ENCODE data around the gene MAST3. TPM values are rescaled to one million over a fixed set of nuclear protein-coding genes. Genes with fewer than 3 reads are reported as not detected.
A peak's percentile ranks its signal among the peaks of the same experiment; 100 is the strongest.

The MAST3 gene
- total RNA-seq, 1 experiment from 2014 or later = 10.4 TPM

DNA sequence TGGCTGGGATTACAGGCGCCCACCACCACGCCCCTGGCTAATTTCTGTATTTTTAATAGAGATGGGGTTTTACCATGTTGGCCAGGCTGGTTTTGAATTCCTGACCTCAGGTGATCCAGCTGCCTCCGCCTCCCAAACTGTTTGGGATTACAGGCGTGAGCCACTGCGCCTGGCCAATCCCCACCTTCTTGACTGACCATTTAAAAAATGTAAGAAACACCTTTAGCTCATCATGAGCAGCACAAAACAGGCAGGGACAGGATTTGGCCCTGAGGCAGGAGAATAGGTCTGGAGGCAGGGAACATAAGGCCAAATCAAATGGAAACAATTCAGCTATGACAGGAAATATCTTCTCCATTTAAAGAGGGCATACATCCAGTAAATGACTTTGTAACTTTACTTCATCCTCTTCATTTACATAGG is 94.1 kb downstream of the MAST3 start:
- H2BK120ac ChIP-seq (ENCODE audit: low read depth, low read length, poor library complexity, severe bottlenecking) = no peak overlapping the region
- H2BK12ac ChIP-seq (ENCODE audit: insufficient read length, low read depth, low read length) = no peak overlapping the region
- H4K5ac ChIP-seq (ENCODE audit: insufficient read length, low read depth, low read length) = no peak overlapping the region
- no peaks in the 10 kb centered on the region; the same call in 1 of the 2 replicates for H3K4me1 ChIP-seq (ENCODE audit: insufficient read depth, low read length)
- no peak overlapping the region for H3K27ac ChIP-seq (ENCODE audit: insufficient read length, low read depth, low read length)
- WGBS (ENCODE audit: extremely low coverage, insufficient read length, low lambda C conversion rate) = no CpG with 5 or more reads among the region's 5 CpGs
- no peak overlapping the region for H2BK20ac ChIP-seq (ENCODE audit: low read depth, low read length, poor library complexity, severe bottlenecking)
- no peak overlapping the region for H3K9ac ChIP-seq (ENCODE audit: extremely low read depth, insufficient read length, low read length)
- H3K18ac ChIP-seq (ENCODE audit: insufficient read length, low read depth, low read length) = no peak overlapping the region
- H2BK15ac ChIP-seq (ENCODE audit: low read depth, low read length) = no peak overlapping the region
- H2AFZ ChIP-seq (ENCODE audit: low read length) = peak overlapping the region; percentile 85
- H4K91ac ChIP-seq (ENCODE audit: insufficient read length, low read depth, low read length) = no peak overlapping the region
- H3T11ph ChIP-seq (ENCODE audit: low read length) = no peak overlapping the region
- H2AK5ac ChIP-seq (ENCODE audit: insufficient read length, low read length) = no peak overlapping the region
- peaks cover 8% of the 10 kb centered on the region for H3K23me2 ChIP-seq (ENCODE audit: insufficient read length, low read depth, low read length, poor library complexity, severe bottlenecking)
- no peak overlapping the region for H2BK5ac ChIP-seq (ENCODE audit: insufficient read length, low read length)
- no peaks in the 10 kb centered on the region for H4K20me1 ChIP-seq (ENCODE audit: control insufficient read depth, insufficient read depth, insufficient read length)
- H3K56ac ChIP-seq (ENCODE audit: insufficient read length, low read depth, low read length) = no peak overlapping the region
- H3K4me2 ChIP-seq (ENCODE audit: insufficient read depth, insufficient read length, low read length) = peak overlapping the region; percentile 3
- Mint-ChIP-seq H3K36me3 (ENCODE audit: insufficient read depth in 1 of 3, low read depth in 3 of 3) (peaks cover 3 to 13% (median 12%) of the 10 kb centered on the region in 3 experiments; a peak in 6 of 7 replicates), H3K4me1 (peaks cover 17 to 20% of the 10 kb centered on the region in 2 experiments), H3K4me3 (peak overlapping the region; percentile 84 to 90; a peak in 3 of 5 replicates), H3K9me3 (no peaks in the 10 kb centered on the region; a peak in 1 of 5 replicates), H3K27me3 (ENCODE audit: low read depth) (no peaks in the 10 kb centered on the region; the same call in 1 of the 2 replicates), H3K27ac (peak overlapping the region; percentile 88 to 96 (median 95); a peak in 3 of 7 replicates)
- H3K14ac ChIP-seq (ENCODE audit: insufficient read depth, low read length) = no peak overlapping the region
- H3K9me3 ChIP-seq (ENCODE audit: control insufficient read depth, low read depth, low read length) = no peaks in the 10 kb centered on the region
- no peak for DNase-seq
- no peaks in the 10 kb centered on the region for H3K27me3 ChIP-seq (ENCODE audit: insufficient read depth, low read length)
- H3K23ac ChIP-seq (ENCODE audit: insufficient read length, low read depth, low read length) = no peak overlapping the region
- H4K8ac ChIP-seq (replicated peaks; ENCODE audit: insufficient read length, low read depth, low read length) = no peak overlapping the region
- peaks cover 6% of the 10 kb centered on the region for H3K79me1 ChIP-seq (ENCODE audit: insufficient read depth, low read depth, low read length, poor library complexity, severe bottlenecking)
- TF ChIP-seq, protein P1, sequence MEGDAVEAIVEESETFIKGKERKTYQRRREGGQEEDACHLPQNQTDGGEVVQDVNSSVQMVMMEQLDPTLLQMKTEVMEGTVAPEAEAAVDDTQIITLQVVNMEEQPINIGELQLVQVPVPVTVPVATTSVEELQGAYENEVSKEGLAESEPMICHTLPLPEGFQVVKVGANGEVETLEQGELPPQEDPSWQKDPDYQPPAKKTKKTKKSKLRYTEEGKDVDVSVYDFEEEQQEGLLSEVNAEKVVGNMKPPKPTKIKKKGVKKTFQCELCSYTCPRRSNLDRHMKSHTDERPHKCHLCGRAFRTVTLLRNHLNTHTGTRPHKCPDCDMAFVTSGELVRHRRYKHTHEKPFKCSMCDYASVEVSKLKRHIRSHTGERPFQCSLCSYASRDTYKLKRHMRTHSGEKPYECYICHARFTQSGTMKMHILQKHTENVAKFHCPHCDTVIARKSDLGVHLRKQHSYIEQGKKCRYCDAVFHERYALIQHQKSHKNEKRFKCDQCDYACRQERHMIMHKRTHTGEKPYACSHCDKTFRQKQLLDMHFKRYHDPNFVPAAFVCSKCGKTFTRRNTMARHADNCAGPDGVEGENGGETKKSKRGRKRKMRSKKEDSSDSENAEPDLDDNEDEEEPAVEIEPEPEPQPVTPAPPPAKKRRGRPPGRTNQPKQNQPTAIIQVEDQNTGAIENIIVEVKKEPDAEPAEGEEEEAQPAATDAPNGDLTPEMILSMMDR (conservative IDR thresholded peaks at IDR 0.05) = no peak
- H3K4ac ChIP-seq (ENCODE audit: low read depth, low read length) = no peak overlapping the region
- H3K79me2 ChIP-seq (ENCODE audit: insufficient read depth, low read length) = peaks cover 2% of the 10 kb centered on the region; the same call in 1 of the 2 replicates

Data from H9 (cell line).